ENCODE data around the gene LARP4.
"Not testable (repeated sequence)": the region's sequence is repeated elsewhere in the genome, so short reads cannot be mapped to it uniquely, and the experiment has no call there.

DNA sequence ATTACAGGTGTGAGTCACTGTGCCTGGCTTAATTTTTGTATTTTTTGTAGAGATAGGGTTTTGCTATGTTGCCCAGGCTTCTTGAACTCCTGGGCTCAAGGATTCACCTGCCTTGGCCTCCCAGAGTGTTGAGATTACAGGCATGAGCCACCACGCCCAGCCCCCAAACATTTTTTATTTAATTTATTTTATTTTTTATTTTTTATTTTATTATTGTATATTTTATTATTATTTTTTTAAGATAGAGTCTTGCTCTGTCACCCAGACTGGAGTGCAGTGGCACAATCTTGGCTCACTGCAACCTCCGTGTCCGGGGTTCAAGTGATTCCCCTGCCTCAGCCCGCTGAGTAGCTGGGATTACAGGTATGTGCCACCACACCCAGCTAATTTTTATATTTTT, 121.1 kb downstream of the LARP4 start:
- TF ChIP-seq EZH2 (IDR thresholded peaks at IDR 0.05); POLR2AphosphoS5 (IDR thresholded peaks at IDR 0.05; ENCODE audit: borderline replicate concordance, low read depth, low read length); FOXP2 (optimal IDR thresholded peaks at IDR 0.05; ENCODE audit: control extremely low read depth, extremely low read length, insufficient read depth): not testable (repeated sequence)
